NCI-H2081 (cell line): Measurements from ENCODE around the gene ADM.

Experiments used
- DNase-seq, 2 experiments: peaks; one replicate each; lab custom pipeline; 2025; lab: John Stamatoyannopoulos, UW

ADM gene

DNA sequence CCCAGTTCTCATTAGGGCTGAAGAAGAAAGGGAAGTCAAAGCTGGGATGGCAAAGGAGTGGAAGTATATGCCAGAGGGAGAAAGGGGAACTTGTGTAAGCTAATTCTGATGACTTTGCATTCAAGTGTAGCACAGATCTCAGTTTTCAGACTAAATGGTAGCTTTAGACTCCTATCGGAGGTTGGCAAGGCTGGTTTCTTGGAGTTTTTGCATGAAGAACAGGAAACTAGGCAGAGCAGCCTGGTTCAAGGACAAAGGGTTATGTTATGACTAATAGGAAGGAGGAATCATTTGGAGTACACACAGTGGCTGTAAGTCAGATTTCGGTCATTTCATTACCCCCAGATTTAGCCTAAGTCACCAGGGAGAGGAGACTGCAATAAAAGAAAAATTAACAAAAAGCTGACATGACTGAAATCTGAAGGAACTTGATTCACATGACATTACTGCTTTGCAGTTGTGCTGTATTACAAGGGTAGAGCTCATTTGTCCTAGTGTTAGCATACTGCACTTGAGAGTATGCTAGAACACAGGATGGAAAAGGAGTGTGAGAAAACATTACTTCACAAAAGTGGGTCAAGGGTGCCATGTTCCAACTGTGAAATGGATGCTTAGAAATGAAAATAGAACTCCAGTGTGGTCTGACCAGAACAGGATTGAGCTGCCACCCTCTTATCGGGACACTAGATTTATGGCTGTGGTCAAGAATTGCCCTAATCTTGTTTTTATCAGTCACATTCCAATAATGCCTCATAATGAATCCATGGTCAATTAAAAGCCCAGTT is 23.6 kb downstream of the ADM start:
- no peak for DNase-seq

DNA sequence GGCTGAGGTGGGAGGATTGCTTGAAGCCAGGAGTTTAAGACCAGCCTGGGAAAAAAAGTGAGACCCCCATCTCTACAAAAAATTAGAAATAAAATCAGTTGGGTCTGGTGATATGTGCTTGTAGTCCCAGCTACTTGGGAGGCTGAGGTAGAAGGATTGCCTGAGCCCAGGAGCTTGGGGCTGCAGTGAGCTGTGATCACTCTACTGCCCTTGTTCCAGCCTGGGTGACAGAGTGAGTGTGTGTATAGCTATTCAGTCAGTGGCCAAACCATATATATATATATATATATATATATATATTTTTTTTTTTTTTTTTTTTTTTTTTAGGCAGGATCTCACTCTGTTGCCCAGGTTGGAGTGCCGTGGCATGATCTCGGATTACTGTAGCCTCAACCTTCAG is 24.5 kb downstream of the ADM start:
- no peak for DNase-seq

- DNase-seq, result no peak
Observed at GRCh38 chr11:10329935-10330334, 25.1 kb downstream of the ADM start.

DNA sequence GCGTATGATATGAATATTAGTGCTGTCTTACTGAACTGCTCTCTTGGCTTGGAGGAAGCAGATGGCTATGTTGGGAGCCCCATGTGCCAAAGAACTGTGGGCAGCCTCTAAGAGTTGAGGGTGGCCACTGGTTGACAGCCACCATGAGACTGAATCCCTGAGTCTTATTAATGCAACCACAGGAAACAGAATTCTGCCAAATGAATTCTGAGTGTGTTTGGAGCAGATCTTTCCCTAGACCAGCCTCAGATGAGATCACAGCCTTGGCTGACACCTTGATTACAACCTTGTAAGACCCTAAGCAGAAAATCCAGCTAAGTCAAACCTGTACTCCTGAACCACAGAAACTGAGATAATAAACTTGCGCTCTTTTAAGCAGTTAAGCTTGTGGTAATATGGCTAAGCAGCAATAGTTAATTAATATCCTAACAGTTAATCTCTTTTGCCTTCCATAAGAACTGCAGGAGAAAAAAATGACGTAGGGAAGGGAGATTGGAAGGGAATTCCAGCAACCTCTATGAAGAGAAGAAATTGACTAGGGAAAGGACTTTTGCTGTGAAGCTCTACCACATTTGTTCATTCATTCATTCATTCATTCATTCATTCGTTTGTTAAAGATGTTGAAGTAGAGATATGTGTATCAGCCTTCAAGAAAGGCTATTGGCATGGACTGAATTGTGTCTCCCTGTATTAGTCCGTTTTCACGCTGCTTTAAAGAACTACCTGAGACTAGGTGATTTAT is 26.8 kb downstream of the ADM start:
- no peak for DNase-seq

DNA sequence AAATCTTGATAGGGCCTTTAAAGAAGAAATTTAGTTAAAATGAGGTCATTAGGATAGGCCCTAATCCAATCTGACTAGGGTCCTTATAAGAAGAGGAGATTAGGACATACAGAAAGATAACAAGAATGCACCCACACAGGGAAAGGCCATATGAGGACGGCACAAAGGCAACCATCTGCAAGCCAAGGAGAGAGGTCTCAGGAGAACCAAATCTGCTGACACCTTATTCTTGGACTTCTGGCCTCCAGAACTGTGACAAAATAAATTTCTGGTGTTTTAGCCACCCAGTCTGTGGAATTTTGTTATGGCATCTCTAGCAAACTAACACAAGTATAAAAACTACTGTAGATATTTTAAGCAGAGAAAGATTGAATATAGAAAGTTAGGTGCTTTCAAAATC is 28.6 kb downstream of the ADM start:
- DNase-seq, result no peak

DNA sequence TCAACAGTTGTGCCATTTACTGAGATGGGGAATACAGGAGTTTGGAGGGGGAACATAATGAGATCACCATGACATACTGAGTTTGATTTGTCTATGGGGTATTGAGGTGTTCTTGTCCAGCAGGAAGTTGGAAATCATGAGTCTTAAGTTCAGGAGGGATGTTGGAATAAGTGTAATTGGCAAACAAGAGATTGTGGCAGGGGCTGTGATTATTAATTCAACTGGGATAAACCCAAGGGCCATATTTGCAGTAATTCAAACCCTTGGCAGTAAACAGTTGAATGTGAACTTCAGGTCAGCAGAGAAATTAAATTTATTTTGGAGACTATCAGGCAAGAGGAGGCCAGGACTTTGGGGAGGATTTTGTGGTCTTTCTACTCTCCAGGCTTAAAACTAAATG is 33.4 kb downstream of the ADM start:
- no peak for DNase-seq

DNA sequence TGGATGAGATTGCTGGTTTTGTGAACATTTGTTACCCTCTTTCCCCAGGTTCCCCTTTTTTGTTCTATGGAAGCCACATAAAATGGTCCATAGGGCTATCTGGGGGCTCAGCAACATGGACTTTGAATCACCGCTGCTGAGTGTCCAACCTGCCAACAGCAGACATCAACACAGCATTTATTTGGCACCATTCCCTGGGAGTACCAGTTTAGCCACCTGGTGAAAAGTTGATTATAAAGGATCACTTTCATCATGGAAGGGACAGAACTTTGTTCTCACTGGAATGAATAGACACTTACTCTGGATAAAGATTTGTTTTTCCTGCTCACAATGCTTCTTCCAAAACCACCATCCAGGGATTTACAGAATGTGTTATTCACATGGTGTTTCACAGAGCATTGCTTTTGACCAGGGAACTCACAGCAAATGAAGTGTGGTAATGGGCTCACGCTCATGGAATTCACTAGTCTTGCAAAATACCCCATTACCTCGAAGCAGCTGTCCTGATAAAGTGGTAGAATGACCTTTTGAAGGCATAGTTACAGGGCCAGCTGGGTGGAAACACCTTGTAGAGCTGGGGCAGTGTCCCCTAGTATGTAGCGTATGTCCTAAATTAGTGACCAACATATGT is 43.9 kb downstream of the ADM start:
- DNase-seq, result no peak

DNA sequence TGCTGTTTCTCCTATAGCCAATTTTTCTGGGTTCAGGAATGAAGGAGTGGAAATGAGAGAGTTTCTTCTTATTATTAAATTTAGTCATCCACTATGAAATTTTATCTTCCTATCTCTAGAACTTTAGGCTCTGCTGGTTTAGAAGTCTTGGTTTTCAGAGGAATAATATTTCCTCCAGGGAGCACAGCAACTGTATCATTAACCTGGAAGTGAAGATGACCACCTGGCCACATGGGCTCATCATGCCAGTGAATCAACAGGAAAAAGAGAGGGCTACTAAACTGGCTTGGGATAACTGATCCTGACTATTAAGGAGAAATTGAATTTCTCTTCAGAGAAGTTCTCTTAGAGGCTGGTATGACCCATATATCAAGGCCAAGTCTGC is 44.4 kb downstream of the ADM start:
- DNase-seq, result no peak

DNA sequence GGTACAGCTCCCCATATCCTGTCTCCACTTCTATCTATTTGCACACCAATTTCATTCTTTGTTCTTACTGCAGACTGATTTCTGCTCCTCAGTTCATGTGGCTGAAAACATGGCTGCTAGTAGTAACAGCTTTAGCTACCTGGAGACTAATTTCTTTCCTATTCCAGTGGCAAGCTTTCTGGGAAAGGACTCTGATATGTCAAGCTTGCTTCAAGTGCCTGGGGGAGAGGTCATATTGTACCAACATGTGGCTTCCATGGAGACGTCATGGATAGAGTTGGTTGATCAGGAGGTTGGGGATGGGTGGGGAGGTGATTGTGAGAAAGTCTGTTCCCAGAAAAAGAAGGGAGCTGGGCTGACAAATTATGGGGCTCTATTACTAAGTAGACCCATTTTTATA is 44.9 kb downstream of the ADM start:
- DNase-seq, result peak; percentile 11 to 54

DNA sequence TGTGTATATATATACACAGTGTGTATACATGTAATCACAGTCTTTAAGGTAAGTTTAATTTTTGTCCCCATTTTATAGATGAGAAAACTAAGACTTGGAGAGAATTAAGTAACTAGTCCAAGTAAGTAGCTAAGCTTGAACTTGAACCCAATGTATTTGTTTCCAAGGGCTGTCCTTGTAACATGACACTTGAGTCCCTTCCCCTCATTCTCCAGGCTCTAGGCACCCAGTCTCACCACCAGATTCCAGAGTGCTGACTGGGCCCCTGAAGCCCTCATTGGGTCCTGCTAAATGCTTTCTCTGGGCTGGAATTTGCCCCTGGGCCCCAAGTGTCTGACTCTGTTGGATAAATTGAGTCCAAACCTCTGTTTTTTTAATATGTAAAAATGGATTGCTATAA is 45.5 kb downstream of the ADM start:
- no peak for DNase-seq

- DNase-seq, result peak in 1 of 2 experiments; percentile 20
Observed at GRCh38 chr11:10351435-10351764, 46.5 kb downstream of the ADM start.

DNA sequence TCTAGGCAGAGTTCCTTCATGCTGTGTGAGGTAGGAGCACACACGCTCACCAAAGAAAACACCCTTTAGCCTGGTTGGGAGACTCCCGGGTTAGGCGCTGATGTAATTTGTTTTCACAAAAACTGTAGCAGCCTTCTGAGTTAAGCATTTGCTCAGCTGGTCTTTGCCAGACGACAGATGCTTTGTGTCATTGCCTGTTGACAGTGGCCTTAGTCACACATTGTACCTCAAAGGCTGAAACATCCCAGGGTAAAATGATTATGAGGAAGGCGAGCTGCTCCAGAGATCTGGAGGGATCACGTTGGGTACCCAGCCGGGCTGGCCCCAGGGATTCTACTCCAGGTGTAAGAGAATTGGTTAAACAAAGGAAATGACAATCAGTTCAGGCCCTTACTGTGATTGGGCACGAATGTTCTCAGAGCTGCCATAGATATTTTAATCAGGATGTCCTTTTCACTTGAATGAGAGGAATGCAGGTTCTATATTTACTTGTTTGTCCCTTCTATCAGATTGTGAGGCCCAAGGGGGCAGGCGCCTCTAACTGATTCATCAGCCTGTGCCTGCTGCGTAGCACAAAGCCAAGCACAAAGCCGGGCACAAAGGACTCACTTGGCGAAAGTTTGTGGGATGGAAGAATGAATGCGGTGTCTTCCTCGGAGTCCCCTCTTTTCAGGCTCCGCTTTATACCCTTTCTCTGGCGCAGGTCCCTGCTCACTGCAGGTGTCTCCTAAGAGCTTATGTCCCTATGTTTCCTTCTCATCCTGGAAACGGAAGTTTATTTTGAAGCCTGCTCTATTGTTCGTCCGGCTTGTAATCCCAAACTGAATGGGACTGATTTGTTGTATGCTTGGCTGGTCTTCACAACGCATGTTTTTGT is 47.1 kb downstream of the ADM start:
- peak; percentile 83 to 94 for DNase-seq

- DNase-seq, result no peak
Observed at GRCh38 chr11:10352921-10353550, 48.2 kb downstream of the ADM start.

GRCh38 chr11:10354389-10354788 is 49.5 kb downstream of the ADM start:
- no peak for DNase-seq

- DNase-seq, result no peak
Observed at GRCh38 chr11:10355257-10355661, 50.4 kb downstream of the ADM start.

- DNase-seq, result no peak
Observed at GRCh38 chr11:10356161-10356560, 51.3 kb downstream of the ADM start.
